ENCODE results near the gene MLLT6.

DNA sequence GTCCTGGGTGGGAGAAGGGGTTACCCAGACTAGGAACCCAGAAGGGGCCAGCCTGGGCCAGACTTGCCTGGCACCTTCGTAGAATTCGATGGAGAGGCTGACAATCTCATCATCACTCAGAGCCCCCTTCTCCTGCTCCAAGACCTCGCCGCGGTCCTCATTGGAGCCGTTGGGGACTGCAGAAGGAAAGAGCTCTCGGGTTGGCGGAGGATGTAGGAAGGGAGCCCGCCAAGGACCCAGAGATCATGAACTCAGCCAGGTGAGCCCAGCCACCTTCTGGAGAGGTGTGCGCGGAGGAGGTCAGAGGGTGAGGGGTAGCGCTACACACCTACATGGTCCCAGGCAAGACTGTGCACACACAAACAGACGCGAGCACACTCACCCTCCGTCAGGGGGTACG is 33.6 kb downstream of the MLLT6 start:
- no peak for TF ChIP-seq CEBPB (IDR thresholded peaks at IDR 0.05; ENCODE audit: low read depth, low read length)
- TF ChIP-seq, protein P1, sequence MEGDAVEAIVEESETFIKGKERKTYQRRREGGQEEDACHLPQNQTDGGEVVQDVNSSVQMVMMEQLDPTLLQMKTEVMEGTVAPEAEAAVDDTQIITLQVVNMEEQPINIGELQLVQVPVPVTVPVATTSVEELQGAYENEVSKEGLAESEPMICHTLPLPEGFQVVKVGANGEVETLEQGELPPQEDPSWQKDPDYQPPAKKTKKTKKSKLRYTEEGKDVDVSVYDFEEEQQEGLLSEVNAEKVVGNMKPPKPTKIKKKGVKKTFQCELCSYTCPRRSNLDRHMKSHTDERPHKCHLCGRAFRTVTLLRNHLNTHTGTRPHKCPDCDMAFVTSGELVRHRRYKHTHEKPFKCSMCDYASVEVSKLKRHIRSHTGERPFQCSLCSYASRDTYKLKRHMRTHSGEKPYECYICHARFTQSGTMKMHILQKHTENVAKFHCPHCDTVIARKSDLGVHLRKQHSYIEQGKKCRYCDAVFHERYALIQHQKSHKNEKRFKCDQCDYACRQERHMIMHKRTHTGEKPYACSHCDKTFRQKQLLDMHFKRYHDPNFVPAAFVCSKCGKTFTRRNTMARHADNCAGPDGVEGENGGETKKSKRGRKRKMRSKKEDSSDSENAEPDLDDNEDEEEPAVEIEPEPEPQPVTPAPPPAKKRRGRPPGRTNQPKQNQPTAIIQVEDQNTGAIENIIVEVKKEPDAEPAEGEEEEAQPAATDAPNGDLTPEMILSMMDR (conservative IDR thresholded peaks at IDR 0.05; ENCODE audit: low read depth, low read length), result no peak
- no peak for TF ChIP-seq POLR2A (IDR thresholded peaks at IDR 0.05; ENCODE audit: low read depth, low read length)
- TF ChIP-seq RAD21 (IDR thresholded peaks at IDR 0.05; ENCODE audit: low read length), result no peak
- no peak for TF ChIP-seq CHD1 (IDR thresholded peaks at IDR 0.05; ENCODE audit: low read depth, low read length)
- no peak for TF ChIP-seq RFX5 (IDR thresholded peaks at IDR 0.05; ENCODE audit: low read depth, low read length)
- no peak for TF ChIP-seq MAZ (IDR thresholded peaks at IDR 0.05; ENCODE audit: borderline replicate concordance, low read depth, low read length)
- TF ChIP-seq MXI1 (IDR thresholded peaks at IDR 0.05; ENCODE audit: borderline replicate concordance, low read depth, low read length), result no peak
- TF ChIP-seq ELK1 (IDR thresholded peaks at IDR 0.05; ENCODE audit: borderline replicate concordance, low read depth, low read length), result no peak
- no peak for TF ChIP-seq BHLHE40 (IDR thresholded peaks at IDR 0.05; ENCODE audit: low read depth, low read length)
- no peak for TF ChIP-seq RCOR1 (IDR thresholded peaks at IDR 0.05; ENCODE audit: insufficient replicate concordance, low read length)
- no peak for TF ChIP-seq SMC3 (IDR thresholded peaks at IDR 0.05; ENCODE audit: low read depth, low read length)
- TF ChIP-seq, protein P2, sequence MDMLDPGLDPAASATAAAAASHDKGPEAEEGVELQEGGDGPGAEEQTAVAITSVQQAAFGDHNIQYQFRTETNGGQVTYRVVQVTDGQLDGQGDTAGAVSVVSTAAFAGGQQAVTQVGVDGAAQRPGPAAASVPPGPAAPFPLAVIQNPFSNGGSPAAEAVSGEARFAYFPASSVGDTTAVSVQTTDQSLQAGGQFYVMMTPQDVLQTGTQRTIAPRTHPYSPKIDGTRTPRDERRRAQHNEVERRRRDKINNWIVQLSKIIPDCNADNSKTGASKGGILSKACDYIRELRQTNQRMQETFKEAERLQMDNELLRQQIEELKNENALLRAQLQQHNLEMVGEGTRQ (IDR thresholded peaks at IDR 0.05; ENCODE audit: low read depth, low read length), result no peak
- no peak for TF ChIP-seq MAFK (IDR thresholded peaks at IDR 0.05; ENCODE audit: low read depth, low read length)
